Fibroblast of lung (primary cell): ENCODE data around the gene SIRT2.

ENCODE experiments used
- EZH2 ChIP-seq: IDR thresholded peaks from 2 replicates; pipeline ENCODE4 v1.5.1; 2012; ENCODE audit warnings: low read length, control low read depth, mild to moderate bottlenecking; ENCODE audit errors: missing control alignments
- TF ChIP-seq, protein P1 (sequence below), 2 donors: IDR thresholded peaks in 1 of 2; conservative IDR thresholded peaks in 1 of 2; 1 replicate in 1 of 2; 2 replicates in 1 of 2; pipeline ENCODE4 v1.5.1; 2011 to 2012; ENCODE audit warnings: low read length in 2 of 2, control low read depth in 1 of 2, inconsistent platforms in 1 of 2, low read depth in 1 of 2, mild to moderate bottlenecking in 1 of 2

DNA sequence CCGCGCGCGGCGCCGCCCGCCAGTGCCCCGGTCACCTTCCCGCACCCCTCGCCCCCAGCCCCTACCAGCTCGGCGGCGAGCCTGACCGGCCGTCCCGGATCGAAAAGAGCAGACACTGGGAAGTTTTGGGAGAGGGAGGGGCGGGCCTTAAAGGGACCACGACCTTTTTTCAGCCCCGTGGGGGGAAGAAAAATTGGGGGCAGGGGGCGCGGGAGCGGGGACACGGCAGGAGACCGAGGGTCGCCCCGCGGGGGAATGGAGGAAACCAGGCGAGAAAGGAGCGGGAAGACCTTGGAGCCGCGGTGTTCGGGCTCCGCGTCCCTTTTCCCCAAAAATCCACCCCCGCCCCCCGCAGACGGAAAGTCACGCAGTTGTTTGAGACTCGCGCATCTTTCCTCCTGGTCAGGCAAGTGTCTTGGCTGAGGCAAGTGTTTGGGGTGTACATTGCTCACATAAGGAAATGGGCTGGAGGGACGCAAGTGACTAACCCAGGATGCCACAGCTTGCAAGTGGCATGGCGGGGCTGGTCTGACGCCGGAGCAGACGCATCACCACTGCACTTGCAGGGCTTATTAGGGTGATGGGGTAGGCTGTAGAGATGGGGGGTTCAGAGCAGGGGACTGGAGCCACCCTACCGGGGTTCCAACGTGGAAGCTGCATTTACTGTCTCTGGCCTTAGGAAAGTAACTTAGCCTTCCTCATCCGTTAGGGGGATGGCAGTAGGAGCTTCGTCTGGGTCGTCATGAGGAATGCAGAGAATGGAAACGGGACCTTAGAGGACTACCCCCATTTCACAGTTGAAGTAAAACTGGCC, 47.0 kb downstream of the SIRT2 start:
- TF ChIP-seq, protein P1, sequence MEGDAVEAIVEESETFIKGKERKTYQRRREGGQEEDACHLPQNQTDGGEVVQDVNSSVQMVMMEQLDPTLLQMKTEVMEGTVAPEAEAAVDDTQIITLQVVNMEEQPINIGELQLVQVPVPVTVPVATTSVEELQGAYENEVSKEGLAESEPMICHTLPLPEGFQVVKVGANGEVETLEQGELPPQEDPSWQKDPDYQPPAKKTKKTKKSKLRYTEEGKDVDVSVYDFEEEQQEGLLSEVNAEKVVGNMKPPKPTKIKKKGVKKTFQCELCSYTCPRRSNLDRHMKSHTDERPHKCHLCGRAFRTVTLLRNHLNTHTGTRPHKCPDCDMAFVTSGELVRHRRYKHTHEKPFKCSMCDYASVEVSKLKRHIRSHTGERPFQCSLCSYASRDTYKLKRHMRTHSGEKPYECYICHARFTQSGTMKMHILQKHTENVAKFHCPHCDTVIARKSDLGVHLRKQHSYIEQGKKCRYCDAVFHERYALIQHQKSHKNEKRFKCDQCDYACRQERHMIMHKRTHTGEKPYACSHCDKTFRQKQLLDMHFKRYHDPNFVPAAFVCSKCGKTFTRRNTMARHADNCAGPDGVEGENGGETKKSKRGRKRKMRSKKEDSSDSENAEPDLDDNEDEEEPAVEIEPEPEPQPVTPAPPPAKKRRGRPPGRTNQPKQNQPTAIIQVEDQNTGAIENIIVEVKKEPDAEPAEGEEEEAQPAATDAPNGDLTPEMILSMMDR (conservative IDR thresholded peaks at IDR 0.05 in 1 of 2, IDR thresholded peaks at IDR 0.05 in 1 of 2; ENCODE audit: low read depth in 1 of 2, low read length in 2 of 2) = no peak
- no peak for TF ChIP-seq EZH2
